GM19328 (cell line): ENCODE results near the gene DIS3L2.
"Not testable (repeated sequence)": the region's sequence is repeated elsewhere in the genome, so short reads cannot be mapped to it uniquely, and the experiment has no call there.

ENCODE experiments used
- ATAC-seq: cut with Tn5 transposase; IDR thresholded peaks from one replicate; pipeline ENCODE4 v1.9.1; 2021; ENCODE audit warnings: mild to moderate bottlenecking, moderate library complexity; ENCODE audit not compliant: unreplicated experiment

The DIS3L2 gene

DNA sequence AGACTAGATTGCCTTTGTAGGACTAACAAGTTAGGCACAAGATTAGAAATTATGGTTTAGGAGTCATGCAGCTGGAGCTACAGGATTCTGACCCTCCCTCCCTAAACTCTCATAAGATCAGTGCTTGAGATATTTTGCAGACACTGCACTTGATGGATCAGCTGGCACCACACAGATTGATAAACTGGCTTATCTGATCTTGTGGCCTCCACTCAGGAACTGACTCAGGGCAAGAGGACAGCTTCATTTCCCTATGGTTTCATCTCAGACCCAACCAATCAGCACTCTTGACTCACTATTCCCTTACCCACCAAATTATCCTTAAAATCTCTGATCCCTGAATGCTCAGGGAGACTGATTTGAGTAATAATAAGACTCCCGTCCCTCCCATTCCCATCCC is 152.3 kb downstream of the DIS3L2 start:
- no peak for ATAC-seq

DNA sequence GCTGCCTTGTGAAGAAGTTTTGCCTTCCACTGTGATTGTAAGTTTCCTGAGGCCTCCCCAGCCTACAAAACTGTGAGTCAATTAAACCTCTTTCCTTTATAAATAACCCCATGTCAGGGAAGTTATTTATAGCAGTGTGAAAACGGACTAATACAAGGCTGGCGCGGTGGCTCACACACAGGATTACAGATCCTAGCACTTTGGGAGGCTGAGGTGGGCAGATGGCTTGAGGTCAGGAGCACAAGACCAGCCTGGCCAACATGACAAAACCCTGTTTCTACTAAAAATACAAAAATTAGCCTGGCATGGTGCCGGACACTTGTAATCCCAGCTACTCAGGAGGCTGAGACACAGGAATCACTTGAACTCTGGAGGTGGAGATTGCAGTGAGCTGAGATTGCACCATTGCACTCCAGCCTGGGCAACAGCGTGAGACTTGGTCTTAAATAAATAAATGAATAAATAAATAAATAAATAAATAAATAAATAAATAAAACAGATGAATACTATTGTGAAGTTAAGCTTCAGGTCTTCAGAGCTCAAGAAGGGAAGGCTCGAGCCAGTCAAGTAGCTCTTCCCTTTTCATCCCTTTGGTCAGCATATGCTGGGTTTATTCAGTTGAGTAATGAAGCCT is 154.3 kb downstream of the DIS3L2 start:
- ATAC-seq: not testable (repeated sequence)

DNA sequence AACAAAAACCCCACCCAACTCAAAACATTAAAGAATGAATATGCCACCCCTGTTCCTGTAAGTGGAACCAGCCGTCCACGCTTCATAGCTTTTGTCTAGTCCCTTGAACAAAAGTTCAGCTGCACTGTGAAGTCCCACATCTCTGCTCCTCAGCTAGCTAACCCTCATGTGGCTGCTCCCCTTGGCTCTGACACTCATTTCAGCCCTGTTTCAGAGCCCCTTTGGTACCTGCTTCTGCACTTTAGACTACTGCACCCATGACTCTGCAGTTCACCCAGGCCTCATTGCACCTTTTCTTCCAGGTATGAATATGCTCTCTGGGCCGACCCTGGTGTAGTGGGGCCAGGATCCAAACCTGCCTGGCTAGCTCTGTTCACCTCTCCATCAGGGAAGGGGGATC is 155.3 kb downstream of the DIS3L2 start:
- ATAC-seq: no peak

DNA sequence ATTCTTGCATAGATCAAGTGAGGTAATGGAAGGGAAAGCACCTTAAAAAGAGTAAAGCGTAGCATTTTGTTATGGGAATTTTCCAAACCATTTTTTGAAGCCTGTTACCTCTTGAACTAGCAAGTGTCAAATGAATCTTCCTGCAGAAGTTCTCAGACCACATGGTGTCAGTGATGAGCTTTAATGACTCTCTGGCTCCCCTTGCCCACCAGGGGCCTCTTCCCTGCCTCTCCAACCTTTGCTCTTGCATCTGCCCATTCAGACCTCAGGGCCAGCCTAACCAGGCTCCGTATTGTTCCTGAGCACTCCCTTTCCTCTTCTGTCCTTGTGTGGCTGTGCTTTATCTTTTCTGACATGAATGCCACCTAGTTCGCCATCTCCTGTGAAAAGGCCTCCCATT is 155.9 kb downstream of the DIS3L2 start:
- ATAC-seq: no peak

DNA sequence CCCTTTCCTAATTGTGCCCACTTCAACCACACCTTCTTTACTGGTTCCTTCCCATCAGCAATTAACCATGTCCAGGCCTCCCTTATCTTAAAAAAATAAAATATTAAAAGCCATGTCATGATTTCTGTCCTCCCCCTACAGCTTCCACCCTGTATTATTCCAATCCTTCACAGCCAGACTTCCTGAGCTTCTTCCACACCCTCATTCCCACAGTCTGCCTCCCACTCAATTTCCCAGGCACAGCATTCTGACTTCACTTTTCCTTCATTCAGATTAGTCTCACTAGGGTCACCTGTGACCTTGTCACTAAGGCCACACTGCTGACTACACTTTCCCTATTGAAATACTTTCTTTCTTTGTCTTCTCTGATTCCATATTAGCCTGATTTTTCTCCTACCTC is 159.4 kb downstream of the DIS3L2 start:
- no peak for ATAC-seq

DNA sequence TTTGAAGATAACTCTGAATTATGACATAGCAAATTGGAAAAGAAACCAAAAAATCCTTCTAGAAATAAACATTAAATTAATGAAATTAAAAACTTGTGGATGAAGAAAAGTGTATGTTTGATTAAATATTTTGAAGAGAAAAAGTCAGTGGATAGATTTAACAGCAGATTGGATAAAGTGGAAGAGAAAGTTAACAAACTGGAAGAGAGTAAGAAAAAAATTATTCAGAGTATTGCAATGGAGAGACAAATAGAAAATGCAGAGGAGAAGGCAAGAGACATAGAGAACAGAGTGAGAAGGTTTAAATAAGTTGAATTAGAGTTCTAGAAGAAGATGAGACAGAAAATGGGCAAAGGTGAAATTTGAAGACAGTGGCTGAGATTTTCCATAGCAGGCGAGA is 162.8 kb downstream of the DIS3L2 start:
- no peak for ATAC-seq

DNA sequence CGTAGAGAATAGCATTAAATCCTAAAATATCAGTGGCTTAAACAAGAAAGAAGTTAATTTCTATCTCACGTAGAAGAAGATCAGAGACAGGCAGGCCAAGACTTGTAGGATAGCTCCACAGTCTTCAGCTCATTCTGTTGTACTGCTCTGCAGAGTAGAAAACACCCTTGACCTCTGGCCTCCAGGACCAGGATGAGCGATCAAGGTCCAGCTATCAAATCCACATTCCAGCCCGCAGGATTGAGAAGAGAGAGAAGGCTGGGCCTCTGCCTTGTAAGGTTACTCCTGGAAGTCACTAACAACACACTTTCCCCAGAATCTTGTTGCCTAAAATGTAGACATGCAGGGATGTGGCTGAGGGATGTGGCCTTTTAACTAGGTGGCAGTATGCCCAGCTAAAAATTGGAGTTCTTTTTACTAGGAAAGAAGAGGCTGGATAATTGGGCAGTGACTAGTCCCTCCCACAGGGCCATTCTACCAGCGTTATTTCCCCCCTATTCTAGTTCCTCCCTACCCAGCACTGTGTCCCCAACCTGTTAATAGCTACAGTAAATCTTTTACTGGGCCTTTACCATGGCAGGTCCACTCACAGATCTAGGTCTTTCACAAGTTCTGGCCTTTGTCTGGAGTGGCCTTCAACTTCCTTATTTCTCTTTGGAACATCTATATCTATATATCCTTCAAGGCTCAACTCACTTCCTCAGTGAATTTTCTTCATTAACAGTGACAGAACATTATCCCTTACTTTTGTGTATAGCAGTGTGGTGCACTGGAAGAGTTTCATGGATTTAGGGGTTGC is 165.0 kb downstream of the DIS3L2 start:
- ATAC-seq: no peak

DNA sequence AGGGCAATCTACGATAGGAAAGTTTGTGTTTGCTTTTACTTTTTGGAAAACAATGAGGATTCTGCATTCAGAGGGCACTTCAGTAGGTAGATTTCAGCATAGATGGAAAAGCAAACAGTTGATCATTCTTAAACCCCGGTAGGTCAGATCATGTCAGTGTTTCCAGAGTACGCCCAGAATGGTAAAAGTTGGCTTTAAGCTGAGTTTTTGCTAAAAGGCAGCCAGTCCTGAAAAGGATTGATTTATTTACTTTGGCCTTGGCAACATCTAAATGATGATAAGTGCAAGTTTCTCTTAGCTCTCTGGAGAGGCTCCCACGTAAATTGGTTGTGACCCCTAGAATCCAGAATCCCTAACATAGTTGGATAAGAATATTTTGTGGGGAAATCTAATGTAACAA is 168.0 kb downstream of the DIS3L2 start:
- no peak for ATAC-seq

DNA sequence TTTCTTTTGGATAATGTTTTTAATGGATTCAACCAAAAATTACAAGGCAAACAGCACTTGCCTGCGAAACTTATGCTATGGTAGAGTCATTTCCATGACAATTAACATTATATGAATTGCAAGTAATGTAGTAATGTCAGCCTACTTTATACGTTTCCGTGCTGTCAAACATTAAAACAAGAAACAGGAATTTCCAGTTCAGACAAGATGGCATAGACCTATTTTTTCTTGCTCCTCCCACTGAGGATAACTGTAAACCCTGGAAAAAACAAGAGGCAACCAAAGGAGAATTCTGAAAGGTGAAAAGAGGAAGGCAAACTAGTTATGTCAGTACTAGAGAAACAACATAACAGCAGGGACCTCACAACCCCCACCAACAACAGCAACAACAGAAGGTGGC is 170.7 kb downstream of the DIS3L2 start:
- ATAC-seq: no peak

DNA sequence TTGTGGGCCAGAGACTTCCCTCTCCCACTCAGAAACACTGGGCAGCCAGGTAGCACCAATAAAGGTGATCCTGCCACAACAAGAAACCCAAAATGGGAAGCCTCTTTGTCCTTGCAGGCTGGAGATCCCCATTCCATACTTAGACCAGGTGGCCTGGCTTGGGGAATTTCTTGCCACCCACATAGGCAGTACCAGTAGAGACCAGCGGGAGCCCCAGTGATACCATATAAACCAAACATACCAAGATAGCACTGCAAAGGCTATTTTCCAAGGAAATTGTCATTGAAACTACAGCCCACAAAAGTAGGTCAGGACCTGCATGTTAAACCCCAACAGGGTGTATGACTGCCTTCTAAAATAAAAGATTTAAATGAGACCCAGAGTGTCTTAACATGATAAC is 171.6 kb downstream of the DIS3L2 start:
- no peak for ATAC-seq

DNA sequence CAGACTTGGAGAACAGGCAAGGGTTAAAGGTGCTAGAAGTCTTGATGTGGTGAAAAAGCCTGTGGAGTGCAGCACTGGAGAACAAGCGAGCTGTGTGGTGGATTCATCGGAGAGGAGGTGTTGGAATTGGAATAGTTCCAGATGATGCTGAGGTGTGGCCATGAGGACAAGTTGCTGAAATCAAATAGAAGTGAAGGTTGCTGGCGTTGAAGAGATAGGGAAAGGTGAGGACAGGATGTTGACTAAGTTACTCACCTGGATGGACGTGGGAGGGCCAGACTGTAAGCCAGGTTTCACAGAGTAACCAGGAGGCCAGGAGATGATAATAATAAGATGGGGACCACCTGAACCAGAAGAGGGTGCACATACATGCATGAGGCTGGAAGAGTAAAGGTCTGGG is 173.4 kb downstream of the DIS3L2 start:
- ATAC-seq: no peak

DNA sequence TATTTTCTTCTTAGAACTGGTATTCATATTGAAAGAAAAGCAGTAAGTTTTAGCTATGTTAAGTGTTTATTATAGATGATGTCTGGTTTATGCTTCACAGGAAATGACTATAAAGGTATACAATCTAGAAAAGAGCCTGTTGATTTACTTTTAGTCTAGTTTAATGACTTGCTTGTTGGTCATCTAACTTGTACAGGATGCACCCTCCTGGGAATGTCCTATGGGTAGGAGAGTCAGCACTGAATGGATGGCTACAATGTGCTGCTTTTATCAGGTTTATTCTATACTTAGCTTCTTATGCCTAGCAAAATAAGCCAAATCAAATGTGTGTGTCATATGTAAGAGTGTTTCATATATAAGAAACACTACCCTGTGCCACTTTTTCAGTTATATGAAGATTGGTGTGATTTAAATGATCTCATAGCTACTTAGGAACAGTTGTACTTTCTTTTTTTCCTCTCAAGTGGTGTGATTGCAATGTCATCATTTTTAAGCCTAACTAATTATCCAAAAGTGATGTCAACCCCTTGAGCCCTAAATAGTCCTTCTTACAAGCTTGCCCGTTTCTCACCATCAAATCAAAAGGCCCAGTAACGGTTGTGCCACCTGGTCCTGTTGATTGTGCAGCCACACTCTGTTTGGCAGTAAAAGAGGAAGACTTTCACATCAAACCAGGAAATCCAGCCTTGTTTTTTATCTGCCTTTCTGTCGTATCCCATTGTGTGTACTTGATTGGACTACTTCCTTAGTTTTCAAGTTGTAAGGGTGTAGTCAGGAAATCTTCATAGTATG is 176.0 kb downstream of the DIS3L2 start:
- no peak for ATAC-seq

DNA sequence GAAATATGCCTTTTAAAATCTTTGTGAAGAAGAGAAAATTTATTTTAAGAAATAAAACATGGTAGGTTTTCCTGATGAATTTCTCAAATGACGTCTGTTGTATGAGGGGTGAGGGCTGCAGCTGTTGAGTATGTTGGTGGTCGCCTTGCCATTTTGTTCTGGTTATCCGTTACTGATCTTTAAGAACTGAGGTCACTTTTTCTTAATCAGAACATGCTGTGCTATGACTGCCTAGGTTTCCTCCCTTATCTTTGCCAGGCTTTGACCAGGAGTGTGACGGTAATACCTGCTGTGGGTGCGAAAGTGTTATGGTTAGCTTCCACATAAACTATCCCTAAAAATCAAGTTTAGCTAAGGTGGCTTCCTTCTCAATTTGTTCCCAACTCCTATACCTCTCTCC is 176.9 kb downstream of the DIS3L2 start:
- no peak for ATAC-seq

DNA sequence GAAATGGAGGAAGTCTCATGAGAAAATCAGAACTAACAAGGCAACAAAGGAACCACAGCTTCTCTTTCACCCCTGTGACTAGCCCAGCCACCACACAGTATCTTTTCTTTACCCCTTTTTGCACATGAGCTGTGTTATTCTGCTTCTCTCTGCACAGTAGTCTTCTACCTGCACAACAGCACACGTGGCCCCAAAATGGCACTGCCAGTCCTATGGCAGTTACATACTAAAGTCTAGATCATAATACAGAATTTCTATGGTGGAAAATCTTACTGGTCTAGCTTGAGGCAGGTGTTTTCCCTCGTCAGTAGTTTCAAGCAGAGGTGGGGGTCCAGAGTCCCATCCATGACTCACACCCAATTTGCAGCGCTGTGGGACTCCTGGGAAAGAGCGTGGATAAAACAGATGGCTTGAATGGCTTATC is 177.7 kb downstream of the DIS3L2 start:
- ATAC-seq: no peak

DNA sequence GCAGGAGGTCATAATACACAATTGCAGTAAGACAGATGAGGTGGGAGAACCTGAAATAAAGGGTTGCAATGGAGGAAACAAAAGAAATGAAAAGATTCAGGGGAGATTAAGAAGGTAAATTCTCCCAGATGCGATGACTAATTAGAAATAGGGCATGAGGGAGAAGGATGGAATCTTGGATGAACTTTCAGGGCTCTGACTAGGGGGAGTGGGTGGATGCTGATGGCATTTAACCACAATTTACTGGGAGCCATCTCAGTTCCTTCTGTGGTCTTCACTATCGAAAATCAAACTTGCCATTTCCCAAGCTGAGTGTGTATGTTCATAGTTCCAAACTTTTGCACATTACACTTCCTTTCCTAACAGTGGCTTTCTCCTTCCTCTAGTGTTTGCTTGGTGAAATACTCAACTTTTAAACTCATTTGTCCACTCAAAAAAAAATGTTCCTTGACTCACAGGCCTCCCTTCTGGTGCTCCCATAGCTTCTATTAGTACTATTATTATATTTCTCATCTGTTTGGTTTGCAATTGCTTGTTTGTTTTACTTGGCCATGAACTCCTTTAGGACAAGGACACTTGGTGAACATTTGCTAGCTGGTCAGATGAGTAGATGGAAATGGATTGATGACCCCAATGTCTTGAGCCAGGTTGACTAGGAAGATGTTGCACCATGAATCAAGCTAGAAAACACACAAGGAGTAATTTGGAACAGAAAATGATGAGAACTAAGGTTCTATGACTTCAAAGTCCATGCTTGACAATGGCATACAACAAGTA is 178.5 kb downstream of the DIS3L2 start:
- no peak for ATAC-seq

DNA sequence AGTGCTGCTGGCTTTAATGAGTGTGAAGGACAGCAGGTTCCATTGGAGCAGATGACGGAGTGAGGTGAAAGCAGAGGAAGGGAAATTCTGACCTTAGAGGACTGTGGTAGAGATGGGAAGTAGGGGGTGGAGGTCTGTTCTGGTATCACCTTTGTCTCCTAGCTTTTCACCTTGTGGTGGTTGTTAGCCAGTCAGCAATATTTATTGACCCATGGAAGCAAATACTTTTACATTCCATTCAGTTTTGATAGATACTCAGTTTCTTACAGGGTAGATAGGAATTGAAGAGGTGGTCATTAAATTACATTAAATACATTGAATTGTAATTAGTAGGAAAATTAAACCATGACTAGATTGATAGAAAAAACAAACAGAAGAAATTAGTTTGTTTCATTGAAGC is 180.1 kb downstream of the DIS3L2 start:
- ATAC-seq: no peak

DNA sequence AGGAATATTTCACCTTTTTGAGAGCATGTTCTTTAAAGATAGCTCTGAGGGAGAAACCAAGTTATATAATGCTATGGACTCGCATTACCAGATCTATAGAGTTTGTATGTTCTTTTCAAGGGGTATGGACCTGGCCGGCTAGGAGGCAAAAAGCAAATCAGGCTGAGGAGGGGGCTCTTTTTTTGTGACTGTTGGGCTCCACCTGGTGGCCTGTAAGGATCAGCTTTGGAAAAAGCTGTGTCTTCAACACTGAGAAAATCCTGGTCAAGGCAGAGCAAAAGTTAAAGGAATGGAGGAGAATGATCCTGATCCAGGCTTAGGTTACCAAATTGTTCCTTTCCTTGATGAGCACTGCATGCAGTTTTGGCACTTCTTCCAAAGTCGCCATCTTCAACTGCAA is 180.5 kb downstream of the DIS3L2 start:
- ATAC-seq: no peak

DNA sequence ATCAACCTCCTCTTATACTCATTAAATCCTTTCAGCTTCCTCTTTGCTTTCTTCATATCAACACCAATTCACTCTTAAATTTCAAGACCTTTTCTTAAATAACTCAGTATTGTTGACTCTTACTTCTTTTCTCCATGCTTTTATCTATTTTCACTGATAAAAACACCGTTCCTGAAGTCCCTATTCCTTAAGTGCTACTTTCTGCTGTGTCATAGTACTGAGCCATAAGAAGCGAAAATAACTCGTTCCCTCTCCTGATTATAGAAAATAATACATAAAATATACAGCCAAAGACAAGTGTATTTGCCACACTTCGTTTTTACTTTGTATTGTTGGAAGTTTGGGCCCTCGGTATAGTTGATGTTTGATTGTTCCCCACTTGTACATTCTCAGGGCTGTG is 181.0 kb downstream of the DIS3L2 start:
- no peak for ATAC-seq

DNA sequence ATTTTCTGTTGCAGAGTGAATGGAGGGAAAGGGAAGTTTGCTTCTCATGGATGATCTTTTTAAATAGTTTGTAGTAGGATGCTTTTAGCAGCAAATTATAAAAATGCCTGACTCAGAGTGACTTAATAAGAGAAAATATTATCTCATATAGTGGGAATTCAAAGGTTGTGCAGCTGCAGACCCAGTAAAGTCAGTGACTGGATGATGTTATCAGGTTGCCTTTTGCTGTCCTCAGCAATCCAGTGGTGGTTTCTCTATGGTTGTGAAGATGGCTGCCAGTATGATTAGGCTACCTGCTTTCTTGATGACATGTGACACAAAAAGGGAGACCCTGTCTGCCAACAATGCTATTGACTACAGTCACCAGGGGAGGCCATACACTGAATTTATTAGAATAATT is 184.8 kb downstream of the DIS3L2 start:
- ATAC-seq: no peak

DNA sequence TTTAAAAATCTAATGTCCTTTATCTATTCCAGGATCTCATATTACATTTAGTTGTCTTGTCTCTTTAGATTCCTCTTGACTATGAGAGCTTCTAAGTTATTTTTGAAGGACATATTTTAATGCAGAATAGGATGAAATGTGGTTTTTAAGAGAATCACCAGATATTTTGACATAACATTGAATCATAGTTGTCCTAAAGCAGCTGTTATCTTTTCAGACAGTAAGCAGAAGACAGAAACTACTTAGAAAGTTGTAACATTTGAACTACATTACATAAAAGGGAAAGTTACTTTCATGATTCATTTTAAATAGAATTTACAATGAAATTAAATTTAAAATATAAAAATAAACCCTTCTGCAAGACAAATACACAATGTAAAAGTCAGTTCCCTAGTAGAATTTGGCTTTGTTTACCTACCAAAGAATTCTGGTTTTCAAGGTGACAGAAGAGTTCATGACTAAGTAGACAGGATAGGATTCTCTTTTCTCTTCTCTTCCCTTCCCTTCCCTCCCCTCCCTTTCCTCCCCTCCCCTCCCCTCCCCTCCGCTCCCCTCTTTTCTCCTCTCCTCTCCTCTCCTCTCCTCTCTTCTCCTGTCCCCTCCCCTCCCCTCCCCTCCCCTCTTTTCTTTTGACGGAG is 186.0 kb downstream of the DIS3L2 start:
- no peak for ATAC-seq

DNA sequence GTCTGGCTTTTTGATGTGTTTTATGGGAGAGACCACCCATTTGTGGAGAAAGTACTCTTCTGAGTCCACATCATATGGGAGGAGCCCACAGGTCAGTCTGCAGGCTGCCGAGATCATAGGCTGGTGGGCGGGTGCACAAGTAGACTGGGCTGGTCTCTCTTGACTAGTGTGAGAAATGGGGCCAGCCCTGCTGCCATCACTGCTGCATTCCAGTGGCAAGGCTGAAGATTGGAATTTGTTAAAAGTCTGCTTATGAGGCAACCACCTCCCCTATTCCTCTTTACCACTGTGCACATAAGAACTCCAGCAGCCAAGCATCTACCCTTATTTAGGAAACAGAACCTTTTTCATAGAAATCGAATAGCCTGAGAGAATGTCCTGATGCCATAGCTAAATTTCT is 200.7 kb downstream of the DIS3L2 start:
- no peak for ATAC-seq
